IMR-90 (cell line): ENCODE data around the gene DEFB112. TPM values are rescaled to one million over a fixed set of nuclear protein-coding genes. Genes with fewer than 3 reads are reported as not detected.

Experiments used
- ATAC-seq: fragments of 200-7000 bp; cut with Tn5 transposase; 2 replicates; pipeline ENCODE4 v1.9.1; 2020; ENCODE audit warnings: low read depth, mild to moderate bottlenecking, moderate library complexity
- BruUV-seq: library from RNA; stranded (reverse); fragments of 400-500 nt; replicated peaks from 2 replicates; lab custom pipeline; 2021; lab: Mats Ljungman, UMichigan
- CTCF ChIA-PET: fragments of 300-600 bp; formaldehyde crosslinking; extraction: SDS; loops from one replicate; lab custom pipeline; 2021; ENCODE audit warnings: antibody characterized with exemption; lab: Yijun Ruan, JAX
- POLR2A ChIA-PET: fragments of 300-600 bp; sonication (Branson Sonifier 250); formaldehyde crosslinking; loops from one replicate; lab custom pipeline; 2022; ENCODE audit warnings: antibody characterized with exemption; ENCODE audit not compliant: unreplicated experiment; lab: Charles Lee
- DNase-seq: peaks from one replicate; pipeline ENCODE4 v3.0.0; 2013
- H2AFZ ChIP-seq: replicated peaks from 2 replicates; pipeline ENCODE3; 2013; ENCODE audit warnings: low read length, mild to moderate bottlenecking; ENCODE audit not compliant: poor library complexity
- H2AK5ac ChIP-seq: 2 replicates; pipeline ENCODE4 v1.6.1; 2013; ENCODE audit warnings: low read depth, low read length, inconsistent platforms
- H2AK9ac ChIP-seq: replicated peaks from 2 replicates; pipeline ENCODE3; 2013; ENCODE audit warnings: mild to moderate bottlenecking, low read depth, low read length, moderate library complexity; ENCODE audit not compliant: poor library complexity
- H2BK120ac ChIP-seq: 2 replicates; pipeline ENCODE4 v1.6.1; 2013; ENCODE audit warnings: low read depth, low read length, inconsistent platforms
- H2BK15ac ChIP-seq: 3 replicates; pipeline ENCODE4 v1.6.1; 2013; ENCODE audit warnings: low read depth, low read length, inconsistent platforms
- H2BK20ac ChIP-seq: 2 replicates; pipeline ENCODE4 v1.6.1; 2013; ENCODE audit warnings: low read depth, mild to moderate bottlenecking, inconsistent platforms, low read length, moderate library complexity
- H2BK5ac ChIP-seq: 2 replicates; pipeline ENCODE4 v1.6.1; 2013; ENCODE audit warnings: mild to moderate bottlenecking, low read depth, low read length, inconsistent platforms; ENCODE audit not compliant: poor library complexity, severe bottlenecking
- H3K14ac ChIP-seq: replicated peaks from 2 replicates; pipeline ENCODE4 v1.6.1; 2013; ENCODE audit warnings: low read depth, low read length, inconsistent platforms
- H3K18ac ChIP-seq: 2 replicates; pipeline ENCODE4 v1.6.1; 2013; ENCODE audit warnings: low read depth, low read length, control low read depth
- H3K23ac ChIP-seq: 2 replicates; pipeline ENCODE4 v1.6.1; 2013; ENCODE audit warnings: low read depth, low read length, inconsistent platforms
- H3K27ac ChIP-seq: 2 replicates; pipeline ENCODE4 v1.5.1; 2013; ENCODE audit warnings: mild to moderate bottlenecking, control low read depth, low read length; ENCODE audit not compliant: insufficient read depth
- H3K27me3 ChIP-seq: 2 replicates; pipeline ENCODE4 v1.6.1; 2013; ENCODE audit warnings: low read length; ENCODE audit not compliant: control insufficient read depth, insufficient read depth
- H3K36me3 ChIP-seq: 2 replicates; pipeline ENCODE4 v1.6.1; 2013; ENCODE audit warnings: low read length, mixed read lengths; ENCODE audit not compliant: control insufficient read depth, insufficient read depth
- H3K4ac ChIP-seq: 2 replicates; pipeline ENCODE4 v1.6.1; 2013; ENCODE audit warnings: low read depth, low read length, inconsistent platforms
- H3K4me1 ChIP-seq: 2 replicates; pipeline ENCODE4 v1.6.1; 2013; ENCODE audit warnings: low read length, mixed read lengths; ENCODE audit not compliant: control insufficient read depth, insufficient read depth
- H3K4me2 ChIP-seq: 2 replicates; pipeline ENCODE4 v1.6.1; 2013; ENCODE audit warnings: low read depth, mild to moderate bottlenecking, control low read depth, low read length, moderate library complexity
- H3K4me3 ChIP-seq: 2 replicates; pipeline ENCODE4 v1.5.1; 2013; ENCODE audit warnings: low read depth, mild to moderate bottlenecking, control low read depth, low read length, moderate library complexity; ENCODE audit not compliant: insufficient read depth
- H3K56ac ChIP-seq: 2 replicates; pipeline ENCODE4 v1.6.1; 2013; ENCODE audit warnings: low read length, inconsistent platforms; ENCODE audit not compliant: insufficient read depth; ENCODE audit errors: extremely low read depth
- H3K79me1 ChIP-seq, 2 experiments: 2 replicates each; pipeline ENCODE4 v1.6.1; 2013; ENCODE audit warnings: low read length in 2 of 2, inconsistent platforms in 1 of 2, low read depth in 1 of 2
- H3K9ac ChIP-seq: 2 replicates; pipeline ENCODE4 v1.6.1; 2013; ENCODE audit warnings: low read depth, low read length, control low read depth
- H3K9me1 ChIP-seq: 2 replicates; pipeline ENCODE4 v1.6.1; 2013; ENCODE audit warnings: low read length, inconsistent platforms; ENCODE audit not compliant: insufficient read depth
- H3K9me3 ChIP-seq: 2 replicates; pipeline ENCODE4 v1.6.1; 2013; ENCODE audit warnings: low read length; ENCODE audit not compliant: control insufficient read depth, insufficient read depth
- H4K20me1 ChIP-seq: 2 replicates; pipeline ENCODE4 v1.6.1; 2013; ENCODE audit warnings: low read length, inconsistent platforms; ENCODE audit not compliant: insufficient read depth
- H4K5ac ChIP-seq: 2 replicates; pipeline ENCODE4 v1.6.1; 2013; ENCODE audit warnings: mild to moderate bottlenecking, low read depth, low read length, control low read depth
- H4K8ac ChIP-seq, 2 experiments: 2 replicates each; pipeline ENCODE4 v1.6.1; 2013; ENCODE audit warnings: low read depth in 2 of 2, low read length in 2 of 2, control low read depth in 1 of 2, inconsistent platforms in 1 of 2
- H4K91ac ChIP-seq: 2 replicates; pipeline ENCODE4 v1.6.1; 2013; ENCODE audit warnings: low read depth, low read length, inconsistent platforms; ENCODE audit not compliant: insufficient read depth
- BHLHE40 ChIP-seq: fragments of 150-350 bp; IDR thresholded peaks from 2 replicates; pipeline ENCODE4 v1.6.1; 2016; ENCODE audit warnings: mild to moderate bottlenecking, low read depth, low read length
- CEBPB ChIP-seq: IDR thresholded peaks from 2 replicates; pipeline ENCODE4 v1.6.1; 2012; ENCODE audit warnings: low read depth, low read length, improper control_type of control experiment
- CHD1 ChIP-seq: IDR thresholded peaks from 2 replicates; pipeline ENCODE4 v1.6.1; 2012; ENCODE audit warnings: low read depth, low read length, improper control_type of control experiment
- CTCF ChIP-seq: conservative IDR thresholded peaks from 2 replicates; pipeline ENCODE4 v1.5.1; 2012; ENCODE audit warnings: mild to moderate bottlenecking, low read depth, low read length, improper control_type of control experiment
- ELK1 ChIP-seq: fragments of 150-350 bp; IDR thresholded peaks from 2 replicates; pipeline ENCODE4 v1.6.1; 2016; ENCODE audit warnings: low read depth, mild to moderate bottlenecking, low read length, moderate library complexity, borderline replicate concordance
- FOS ChIP-seq: fragments of 150-350 bp; IDR thresholded peaks from 2 replicates; pipeline ENCODE4 v1.6.1; 2016; ENCODE audit warnings: low read depth, low read length
- MAFK ChIP-seq: IDR thresholded peaks from 2 replicates; pipeline ENCODE4 v1.6.1; 2012; ENCODE audit warnings: low read depth, low read length, improper control_type of control experiment
- MAZ ChIP-seq: IDR thresholded peaks from 2 replicates; pipeline ENCODE4 v1.6.1; 2012; ENCODE audit warnings: low read depth, mild to moderate bottlenecking, low read length, improper control_type of control experiment, moderate library complexity, borderline replicate concordance
- MXI1 ChIP-seq: IDR thresholded peaks from 2 replicates; pipeline ENCODE4 v1.6.1; 2012; ENCODE audit warnings: low read depth, mild to moderate bottlenecking, low read length, moderate library complexity, borderline replicate concordance
- NFE2L2 ChIP-seq: fragments of 150-350 bp; IDR thresholded peaks from 2 replicates; pipeline ENCODE4 v1.6.1; 2016; ENCODE audit warnings: low read depth, mild to moderate bottlenecking, low read length
- RFX5 ChIP-seq: IDR thresholded peaks from 2 replicates; pipeline ENCODE4 v1.8.0; 2012; ENCODE audit warnings: low read depth, mild to moderate bottlenecking, low read length, moderate library complexity
- SMC3 ChIP-seq: fragments of 150-350 bp; IDR thresholded peaks from 2 replicates; pipeline ENCODE4 v1.6.1; 2016; ENCODE audit warnings: low read depth, mild to moderate bottlenecking, antibody characterized with exemption, low read length, moderate library complexity
- USF2 ChIP-seq: fragments of 150-350 bp; IDR thresholded peaks from 2 replicates; pipeline ENCODE4 v1.6.1; 2017; ENCODE audit warnings: mild to moderate bottlenecking, antibody characterized with exemption, low read length, low read depth
- dilution Hi-C: fragments of 300-500 bp; cut with HindIII; formaldehyde crosslinking; loops from one replicate; pipeline ENCODE4 v1.14.3; 2018; ENCODE audit warnings: low sequenced_read_pairs; ENCODE audit not compliant: unreplicated experiment
- in situ Hi-C: fragments of 300-500 bp; cut with MboI; formaldehyde crosslinking; loops from 3 replicates; pipeline ENCODE4 v1.14.3; 2019; ENCODE audit warnings: low sequenced_read_pairs, inconsistent platforms, mixed read lengths
- intact Hi-C: fragments of 100-400 bp; cut with micrococcal nuclease; formaldehyde crosslinking; loops from 2 replicates; pipeline ENCODE4 v1.10.0; 2022
- polyA plus RNA-seq, 3 experiments: library from polyadenylated mRNA; depleted of rRNA; stranded (reverse); fragments of >200 nt; gene quantifications; 2 replicates each; pipeline ENCODE4 v1.2.3, GENCODE V29; 2012; ENCODE audit warnings: low replicate concordance in 1 of 3
- total RNA-seq: library from RNA; depleted of rRNA; stranded (reverse); fragments of >200 nt; gene quantifications from 2 replicates; pipeline ENCODE4 v1.2.3, GENCODE V29; 2012

The DEFB112 gene
- total and polyA plus RNA-seq, 2 of the 4 experiments (the other 2 are of a cell fraction): not detected

GRCh38 chr6:50021894-50022293, 27.8 kb downstream of the DEFB112 start, which contains the start of gene DEFB110:
TSS of gene DEFB110 (minus strand) at chr6:50021994. CDS start at chr6:50021935, 59 bp downstream.
- H3K9me1 ChIP-seq: no peaks in the 10 kb centered on the region
- no TSS peak for BruUV-seq
- H3K9me3 ChIP-seq: no peaks in the 10 kb centered on the region
- no peak within 1 kb of the TSS for H3K4ac ChIP-seq
- H3K14ac ChIP-seq: no peak within 1 kb of the TSS
- dilution Hi-C loops: no loop called here
- DNase-seq (no peak), ATAC-seq (no peak)
- no peak within 1 kb of the TSS for H2BK20ac ChIP-seq
- H2BK15ac ChIP-seq: no peak within 1 kb of the TSS
- H4K20me1 ChIP-seq: no peaks in the 10 kb centered on the region
- ChIA-PET CTCF (no interaction called here), POLR2A (no interaction called here)
- no peak within 1 kb of the TSS for H4K8ac ChIP-seq
- no peak within 1 kb of the TSS for H2AK9ac ChIP-seq
- H3K4me3 ChIP-seq: no peak within 1 kb of the TSS
- no peak within 1 kb of the TSS for H3K23ac ChIP-seq
- H3K27me3 ChIP-seq: no peaks in the 10 kb centered on the region
- H3K18ac ChIP-seq: no peak within 1 kb of the TSS
- intact Hi-C loops: no loop called here
- H3K36me3 ChIP-seq: no peaks in the 10 kb centered on the region
- TF ChIP-seq SMC3 (no peak), MAZ (no peak), USF2 (no peak), CHD1 (no peak), RFX5 (no peak), BHLHE40 (no peak), MXI1 (no peak), MAFK (no peak), FOS (no peak), CTCF (no peak), ELK1 (no peak), CEBPB (no peak), NFE2L2 (no peak)
- no peak within 1 kb of the TSS for H3K56ac ChIP-seq
- no peaks in the 10 kb centered on the region for H3K79me1 ChIP-seq
- in situ Hi-C loops: no loop called here
- no peak within 1 kb of the TSS for H4K5ac ChIP-seq
- H3K27ac ChIP-seq: no peak within 1 kb of the TSS
- no peak within 1 kb of the TSS for H2BK5ac ChIP-seq
- no peaks in the 10 kb centered on the region for H3K4me1 ChIP-seq
- H3K4me2 ChIP-seq: no peak within 1 kb of the TSS
- H3K9ac ChIP-seq: no peak within 1 kb of the TSS
- H4K91ac ChIP-seq: no peak within 1 kb of the TSS
- no peak within 1 kb of the TSS for H2AK5ac ChIP-seq
- no peak within 1 kb of the TSS for H2AFZ ChIP-seq
- H2BK120ac ChIP-seq: no peak within 1 kb of the TSS
